ENCODE data around the gene MRPS5.

Gene MRPS5

GRCh38 chr2:95087379-95087778 lies 34.2 kb downstream of the MRPS5 start:
- DNase-seq: no peak

- DNase-seq: no peak
Measured at GRCh38 chr2:95086017-95086416, 35.6 kb downstream of the MRPS5 start.

- DNase-seq: no peak
Measured at GRCh38 chr2:95082477-95082876, 39.1 kb downstream of the MRPS5 start.

- no peak for DNase-seq
Measured at GRCh38 chr2:95079199-95079683, 42.4 kb downstream of the MRPS5 start.

- no peak for DNase-seq
Measured at GRCh38 chr2:95077861-95078603, 43.6 kb downstream of the MRPS5 start.

- no peak for DNase-seq
Measured at GRCh38 chr2:95077530-95077825, 44.1 kb downstream of the MRPS5 start.

GRCh38 chr2:95076705-95077529 lies 44.7 kb downstream of the MRPS5 start:
- peak; percentile 37 to 58 for DNase-seq

- DNase-seq: no peak
Measured at GRCh38 chr2:95075440-95076132, 46.0 kb downstream of the MRPS5 start.

GRCh38 chr2:95074663-95075439 lies 46.8 kb downstream of the MRPS5 start:
- no peak for DNase-seq

- no peak for DNase-seq
Measured at GRCh38 chr2:95073856-95074662, 47.5 kb downstream of the MRPS5 start.

GRCh38 chr2:95072424-95072823 lies 49.2 kb downstream of the MRPS5 start:
- no peak for DNase-seq

- DNase-seq: no peak
Measured at GRCh38 chr2:95071856-95072255, 49.8 kb downstream of the MRPS5 start.

- DNase-seq: no peak
Measured at GRCh38 chr2:95069465-95069864, 52.1 kb downstream of the MRPS5 start.

GRCh38 chr2:95068256-95068655 lies 53.4 kb downstream of the MRPS5 start:
- no peak for DNase-seq

- DNase-seq: no peak
Measured at GRCh38 chr2:95063086-95063958, 58.3 kb downstream of the MRPS5 start.

GRCh38 chr2:95062242-95063085 lies 59.1 kb downstream of the MRPS5 start:
- DNase-seq: no peak

- no peak for DNase-seq
Measured at GRCh38 chr2:95061601-95062183, 59.9 kb downstream of the MRPS5 start.

GRCh38 chr2:95061119-95061512 lies 60.5 kb downstream of the MRPS5 start:
- DNase-seq: no peak

- DNase-seq: no peak
Measured at GRCh38 chr2:95060446-95061118, 61.0 kb downstream of the MRPS5 start.
